GM18505 (cell line): ENCODE results near the gene ECPAS.
"Not testable (repeated sequence)": the region's sequence is repeated elsewhere in the genome, so short reads cannot be mapped to it uniquely, and the experiment has no call there.

ENCODE experiments used
- ATAC-seq: cut with Tn5 transposase; IDR thresholded peaks from one replicate; pipeline ENCODE4 v1.9.1; 2021; ENCODE audit not compliant: unreplicated experiment
- POLR2A ChIP-seq: IDR thresholded peaks from 4 replicates; pipeline ENCODE4 v1.6.1; 2011; ENCODE audit warnings: borderline replicate concordance; ENCODE audit not compliant: insufficient read depth, insufficient read length; ENCODE audit errors: extremely low read depth

Gene ECPAS

GRCh38 chr9:111483858-111484571 lies at the start of gene ECPAS:
Gene ECPAS (minus strand): TSS chr9:111484383. CDS start chr9:111472918, 11,465 bp downstream.
- ATAC-seq = peak; percentile 54
- peak; percentile 70 for TF ChIP-seq POLR2A

GRCh38 chr9:111533099-111533790 lies 49.1 kb upstream of the ECPAS start:
- no peak for TF ChIP-seq POLR2A
- no peak for ATAC-seq

DNA sequence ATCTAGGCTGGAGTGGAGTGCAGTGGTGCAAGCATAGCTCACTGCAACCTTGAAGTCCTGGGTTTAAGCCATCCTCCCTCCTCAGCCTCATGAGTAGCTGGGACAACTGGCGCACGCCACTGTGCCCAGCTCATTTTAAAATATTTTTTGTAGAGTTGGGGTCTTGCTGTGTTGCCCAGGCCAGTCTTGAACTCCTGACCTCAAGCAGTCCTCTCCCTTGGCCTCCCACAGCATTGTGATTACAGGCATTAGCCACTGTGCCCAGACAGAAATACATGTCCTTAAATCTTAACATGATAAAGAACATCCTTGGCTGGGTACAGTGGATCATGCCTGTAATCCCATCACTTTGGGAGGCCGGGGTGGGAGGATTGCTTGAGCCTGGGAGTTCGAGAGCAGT lies 47.5 kb upstream of the ECPAS start:
- no peak for ATAC-seq
- no peak for TF ChIP-seq POLR2A

GRCh38 chr9:111529787-111530186 lies 45.6 kb upstream of the ECPAS start:
- no peak for ATAC-seq
- no peak for TF ChIP-seq POLR2A

GRCh38 chr9:111527347-111527746 lies 43.2 kb upstream of the ECPAS start:
- no peak for TF ChIP-seq POLR2A
- ATAC-seq = no peak

DNA sequence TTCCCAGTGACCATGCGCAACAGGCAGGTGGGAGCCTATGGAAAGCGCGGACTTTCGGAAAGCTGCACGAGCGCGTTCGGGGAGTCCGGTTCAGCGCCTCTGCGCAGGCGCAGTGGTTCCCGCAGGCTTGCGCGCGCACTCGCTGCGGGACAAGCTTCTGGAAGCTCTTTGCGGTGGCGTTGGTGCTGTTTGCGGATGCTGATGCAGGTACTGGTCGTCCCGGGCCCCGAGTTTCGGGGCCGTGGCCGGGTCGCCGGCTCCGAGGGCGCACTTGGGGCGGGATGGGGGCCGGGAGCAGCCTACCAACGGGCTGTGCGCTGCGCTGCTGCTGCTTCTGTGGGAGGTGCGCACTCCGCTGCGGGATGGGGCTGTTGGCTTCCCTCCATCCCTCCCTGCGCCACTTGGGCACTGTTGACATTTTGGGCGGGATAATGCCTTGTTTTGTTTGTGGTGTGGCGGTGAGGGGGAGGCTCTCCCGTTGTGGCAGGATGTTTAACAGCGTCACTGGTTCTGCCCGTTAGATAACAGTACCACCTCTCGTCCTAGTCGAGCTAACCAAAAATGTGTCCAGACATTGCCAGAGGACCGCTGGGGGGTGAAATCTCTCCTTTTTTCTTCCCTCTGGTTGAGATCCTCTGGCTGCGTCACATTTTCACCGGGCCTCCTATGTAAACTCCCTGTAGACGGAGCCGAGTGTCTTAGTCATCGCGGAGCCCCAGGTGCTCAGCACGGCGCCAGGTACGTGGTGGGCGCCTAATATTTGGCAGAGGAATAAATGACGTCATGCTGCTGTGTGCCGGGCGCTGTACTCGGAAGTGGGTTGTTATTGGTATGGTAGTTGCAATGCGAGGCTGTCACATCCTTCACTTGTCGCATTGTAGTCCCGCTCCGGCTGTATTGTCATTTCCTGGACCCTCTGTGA lies 41.1 kb upstream of the ECPAS start, which contains the start of gene ZNF483:
Gene ZNF483 (plus strand): TSS at position 124 of the 922 bp plus-strand sequence. CDS start 2,217 bp downstream, outside the sequence.
- no peak for TF ChIP-seq POLR2A
- no peak for ATAC-seq

DNA sequence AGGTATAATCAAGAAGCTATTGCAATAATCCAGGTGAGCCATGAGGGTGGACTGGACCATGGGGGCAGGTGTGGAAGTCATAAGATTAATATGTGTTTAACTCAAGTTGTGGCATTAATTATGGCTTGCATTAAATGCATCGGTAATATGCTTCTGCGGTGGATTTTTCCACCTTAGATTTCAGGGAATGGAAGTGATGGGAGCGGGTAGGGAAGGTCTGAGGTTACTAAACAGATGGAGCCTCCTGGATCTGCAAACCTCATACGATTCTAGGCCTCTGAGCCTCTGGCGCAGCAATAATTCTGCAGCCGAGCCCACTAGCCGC lies 40.5 kb upstream of the ECPAS start:
- no peak for ATAC-seq
- no peak for TF ChIP-seq POLR2A

GRCh38 chr9:111516061-111516465 lies 31.9 kb upstream of the ECPAS start:
- no peak for ATAC-seq
- TF ChIP-seq POLR2A = no peak

DNA sequence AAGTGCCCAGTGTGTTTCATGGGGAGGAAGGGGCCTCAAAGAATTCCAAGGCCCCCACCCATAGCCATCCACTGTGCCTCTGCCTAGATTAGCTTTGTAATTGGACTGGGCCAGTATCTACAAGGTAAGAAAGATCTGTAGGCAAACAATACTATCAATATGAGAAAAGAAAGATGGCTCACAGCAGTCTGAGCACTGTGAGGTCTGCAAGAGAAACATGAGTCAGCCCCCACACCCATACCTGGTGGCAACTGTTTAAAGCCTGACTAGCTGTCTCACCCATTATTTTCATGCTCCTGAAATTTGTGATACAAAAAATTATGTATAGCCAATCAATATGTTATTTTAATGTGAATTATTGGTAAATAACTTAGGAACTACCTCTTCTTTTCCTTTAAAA lies 30.8 kb upstream of the ECPAS start:
- TF ChIP-seq POLR2A = no peak
- no peak for ATAC-seq

DNA sequence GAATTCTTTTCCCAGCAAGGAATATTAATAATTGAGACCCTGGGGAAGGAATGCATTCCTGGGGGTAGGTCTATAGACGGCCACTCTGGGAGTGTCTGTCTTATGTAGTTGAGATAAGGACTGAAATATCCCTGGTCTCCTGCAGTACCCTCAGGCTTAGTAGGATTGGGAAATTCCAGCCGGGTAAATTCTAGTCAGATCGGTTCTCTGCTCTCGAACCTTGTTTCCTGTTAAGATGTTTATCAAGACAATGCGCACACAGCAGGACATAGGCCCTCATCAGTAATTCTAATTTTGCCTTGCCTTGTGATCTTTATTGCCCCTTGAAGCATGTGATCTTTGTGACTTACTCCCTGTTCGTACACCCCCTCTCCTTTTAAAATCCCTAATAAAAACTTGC lies 27.4 kb upstream of the ECPAS start:
- ATAC-seq = not testable (repeated sequence)

GRCh38 chr9:111502506-111502905 lies 18.3 kb upstream of the ECPAS start:
- TF ChIP-seq POLR2A = no peak

GRCh38 chr9:111501648-111502047 lies 17.5 kb upstream of the ECPAS start:
- no peak for ATAC-seq
- TF ChIP-seq POLR2A = no peak

More at GRCh38 chr9:111502506-111502905, 18.3 kb upstream of the ECPAS start:
- ATAC-seq = no peak

DNA sequence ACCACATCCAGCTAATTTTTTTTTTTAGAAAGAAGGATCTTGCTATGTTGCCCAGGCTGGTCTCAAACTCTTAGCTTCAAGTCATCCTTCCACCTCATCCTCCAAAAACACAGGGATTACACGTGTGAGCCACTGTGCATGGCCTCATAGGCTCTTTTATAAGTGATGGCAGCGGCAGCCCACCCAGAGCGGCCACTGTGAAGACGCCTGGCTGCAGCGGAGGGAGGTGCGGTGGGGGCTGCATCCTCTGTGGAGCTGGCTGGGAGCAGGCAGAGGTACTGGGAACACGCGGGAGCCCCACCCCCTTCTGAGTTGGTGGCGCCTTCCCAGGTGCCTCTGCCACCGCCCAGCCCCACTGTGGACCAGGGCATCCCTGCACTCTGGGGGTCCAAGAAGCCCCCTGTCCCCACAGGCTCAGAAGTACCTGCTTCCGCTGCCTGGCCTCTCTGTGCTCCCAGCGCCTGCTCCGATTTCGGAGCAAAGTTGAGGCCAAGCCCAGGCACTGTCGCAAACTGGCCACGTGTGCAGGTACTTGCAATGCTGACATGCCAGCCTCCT lies 16.9 kb upstream of the ECPAS start:
- ATAC-seq = no peak
- TF ChIP-seq POLR2A = no peak

DNA sequence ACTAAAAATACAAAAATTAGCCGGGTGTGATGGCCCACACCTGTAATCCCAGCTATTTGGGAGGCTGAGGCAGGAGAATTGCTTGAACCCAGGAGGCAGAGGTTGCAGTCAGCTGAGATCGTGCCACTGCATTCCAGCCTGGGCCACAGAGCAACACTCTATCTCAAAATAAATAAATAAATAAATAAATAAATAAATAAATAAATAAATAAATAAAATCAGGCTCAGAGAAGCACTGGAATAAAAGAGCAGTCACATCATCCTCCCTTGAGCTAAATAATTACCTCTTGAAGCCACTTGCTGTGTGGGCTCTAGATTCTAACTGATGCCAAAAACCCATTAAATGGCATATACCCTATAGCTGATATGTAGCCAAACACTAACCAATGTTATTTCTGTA lies 13.0 kb upstream of the ECPAS start:
- not testable (repeated sequence) for ATAC-seq
